Vagina (tissue), 2 donors: Measurements from ENCODE around the gene HOXB3.

Source experiments
- CTCF ChIP-seq, 3 experiments: fragments of 450-650 bp in 2 of 3; fragments of 200-600 bp in 1 of 3; sonication (generic) in 1 of 3; IDR thresholded peaks; one replicate each; pipeline ENCODE4 v1.5.1; 2017 to 2019; ENCODE audit warnings: antibody characterized with exemption in 3 of 3, mild to moderate bottlenecking in 2 of 3, moderate library complexity in 2 of 3
- POLR2A ChIP-seq, 2 donors: fragments of 450-650 bp; IDR thresholded peaks; one replicate each; pipeline ENCODE4 v1.6.1; 2017; ENCODE audit warnings: antibody characterized with exemption in 2 of 2, mild to moderate bottlenecking in 2 of 2, moderate library complexity in 2 of 2
- POLR2AphosphoS5 ChIP-seq, 2 donors: sonication (generic); formaldehyde crosslinking; IDR thresholded peaks; one replicate each; pipeline ENCODE4 v1.9.0; 2017; ENCODE audit warnings: antibody characterized with exemption in 2 of 2, mild to moderate bottlenecking in 2 of 2, low read depth in 1 of 2; ENCODE audit not compliant: insufficient read depth in 1 of 2

GRCh38 chr17:48575673-48576478 is 14.2 kb downstream of the HOXB3 start:
- TF ChIP-seq POLR2A (IDR thresholded peaks at IDR 0.05) (no peak), CTCF (IDR thresholded peaks at IDR 0.05) (no peak), POLR2AphosphoS5 (IDR thresholded peaks at IDR 0.05; ENCODE audit: insufficient read depth in 1 of 2, low read depth in 1 of 2) (no peak)
